ENCODE measurements around the gene ACTR1A. TPM values are rescaled to one million over a fixed set of nuclear protein-coding genes. Genes with fewer than 3 reads are reported as not detected.

ACTR1A gene
- total RNA-seq, 1 experiment from 2014 or later: 82.1 TPM

GRCh38 chr10:102468683-102469082 lies 33.8 kb downstream of the ACTR1A start:
- Histone ChIP-seq H2AFZ (ENCODE audit: low read length) (no peak overlapping the region), H4K5ac (ENCODE audit: insufficient read length, low read depth, low read length) (no peak overlapping the region), H3T11ph (ENCODE audit: low read length) (no peak overlapping the region), H3K4me1 (ENCODE audit: insufficient read depth, low read length) (no peaks in the 10 kb centered on the region; the same call in 1 of the 2 replicates), H2BK120ac (ENCODE audit: low read depth, low read length, poor library complexity, severe bottlenecking) (no peak overlapping the region), H3K9ac (ENCODE audit: extremely low read depth, insufficient read length, low read length) (no peak overlapping the region), H3K56ac (ENCODE audit: insufficient read length, low read depth, low read length) (no peak overlapping the region), H3K79me1 (ENCODE audit: insufficient read depth, low read depth, low read length, poor library complexity, severe bottlenecking) (no peaks in the 10 kb centered on the region), H2BK20ac (ENCODE audit: low read depth, low read length, poor library complexity, severe bottlenecking) (no peak overlapping the region), H2BK12ac (ENCODE audit: insufficient read length, low read depth, low read length) (no peak overlapping the region), H3K18ac (ENCODE audit: insufficient read length, low read depth, low read length) (no peak overlapping the region), H3K23ac (ENCODE audit: insufficient read length, low read depth, low read length) (no peak overlapping the region), H3K27me3 (ENCODE audit: insufficient read depth, low read length) (no peaks in the 10 kb centered on the region), H4K20me1 (ENCODE audit: control insufficient read depth, insufficient read depth, insufficient read length) (no peaks in the 10 kb centered on the region), H2BK5ac (ENCODE audit: insufficient read length, low read length) (no peak overlapping the region), H3K4ac (ENCODE audit: low read depth, low read length) (no peak overlapping the region), H2AK5ac (ENCODE audit: insufficient read length, low read length) (no peak overlapping the region), H3K23me2 (ENCODE audit: insufficient read length, low read depth, low read length, poor library complexity, severe bottlenecking) (no peaks in the 10 kb centered on the region), H3K27ac (ENCODE audit: insufficient read length, low read depth, low read length) (no peak overlapping the region), H3K79me2 (ENCODE audit: insufficient read depth, low read length) (no peaks in the 10 kb centered on the region), H3K4me2 (ENCODE audit: insufficient read depth, insufficient read length, low read length) (no peak overlapping the region), H4K8ac (replicated peaks; ENCODE audit: insufficient read length, low read depth, low read length) (no peak overlapping the region), H2BK15ac (ENCODE audit: low read depth, low read length) (no peak overlapping the region), H4K91ac (ENCODE audit: insufficient read length, low read depth, low read length) (no peak overlapping the region), H3K14ac (ENCODE audit: insufficient read depth, low read length) (no peak overlapping the region), H3K9me3 (ENCODE audit: control insufficient read depth, low read depth, low read length) (no peaks in the 10 kb centered on the region)
- Mint-ChIP-seq H3K27ac (no peak overlapping the region), H3K4me3 (no peak overlapping the region), H3K36me3 (ENCODE audit: insufficient read depth in 1 of 3, low read depth in 3 of 3) (peaks cover 4 to 12% (median 8%) of the 10 kb centered on the region in 3 experiments; a peak in 6 of 7 replicates), H3K9me3 (no peaks in the 10 kb centered on the region), H3K4me1 (peaks cover 8 to 9% of the 10 kb centered on the region in 2 experiments), H3K27me3 (ENCODE audit: low read depth) (peaks cover 1% of the 10 kb centered on the region; the same call in 1 of the 2 replicates)
- no peak for DNase-seq
- TF ChIP-seq CTCF (conservative IDR thresholded peaks at IDR 0.05): no peak
- no CpG with 5 or more reads among the region's 9 CpGs for WGBS (ENCODE audit: extremely low coverage, insufficient read length, low lambda C conversion rate)

All from H9 (cell line).